SJSA1 (cell line): ENCODE results near the gene ZNF710. TPM values are rescaled to one million over a fixed set of nuclear protein-coding genes. Genes with fewer than 3 reads are reported as not detected.
"Not testable (repeated sequence)": the region's sequence is repeated elsewhere in the genome, so short reads cannot be mapped to it uniquely, and the experiment has no call there.

Experiments
- DNase-seq, 2 experiments: peaks; one replicate each; pipeline ENCODE4 v3.0.0-alpha.2; 2015 to 2020; ENCODE audit warnings: low spot score in 2 of 2, low read depth in 1 of 2
- H3K27ac ChIP-seq: fragments of 250-450 bp; sonication (Bioruptor Pico); 2 replicates; pipeline ENCODE4 v1.5.1; 2020; ENCODE audit warnings: mild to moderate bottlenecking, moderate library complexity
- H3K27me3 ChIP-seq: fragments of 250-450 bp; sonication (Bioruptor Pico); replicated peaks from 2 replicates; pipeline ENCODE4 v1.5.1; 2020; ENCODE audit warnings: mild to moderate bottlenecking, moderate library complexity
- H3K36me3 ChIP-seq: fragments of 250-450 bp; sonication (Bioruptor Pico); 2 replicates; pipeline ENCODE4 v1.5.1; 2020; ENCODE audit warnings: mild to moderate bottlenecking
- H3K4me1 ChIP-seq: fragments of 250-450 bp; sonication (Bioruptor Pico); replicated peaks from 2 replicates; pipeline ENCODE4 v1.6.1; 2021; ENCODE audit warnings: mild to moderate bottlenecking
- H3K4me3 ChIP-seq: fragments of 250-450 bp; sonication (Bioruptor Pico); 2 replicates; pipeline ENCODE4 v1.5.1; 2020; ENCODE audit warnings: mild to moderate bottlenecking
- H3K9me3 ChIP-seq: fragments of 250-450 bp; sonication (Bioruptor Pico); replicated peaks from 2 replicates; pipeline ENCODE4 v1.5.1; 2020; ENCODE audit warnings: mild to moderate bottlenecking
- total RNA-seq: library from RNA; depleted of rRNA; stranded (reverse); fragments of >200 nt; shearing (Covaris generic); gene quantifications from 2 replicates; pipeline ENCODE4 v1.2.3, GENCODE V29; 2014

ZNF710 gene
- total RNA-seq, 1 experiment from 2014 or later = 7.3 TPM

GRCh38 chr15:90067953-90068606 is 67.0 kb downstream of the ZNF710 start:
- no peaks in the 10 kb centered on the region; the same call in 1 of the 2 replicates for H3K36me3 ChIP-seq
- no peak overlapping the region for H3K4me3 ChIP-seq
- no peaks in the 10 kb centered on the region for H3K9me3 ChIP-seq
- no peaks in the 10 kb centered on the region for H3K4me1 ChIP-seq
- no peaks in the 10 kb centered on the region for H3K27me3 ChIP-seq
- no peak for DNase-seq
- H3K27ac ChIP-seq = no peak overlapping the region

DNA sequence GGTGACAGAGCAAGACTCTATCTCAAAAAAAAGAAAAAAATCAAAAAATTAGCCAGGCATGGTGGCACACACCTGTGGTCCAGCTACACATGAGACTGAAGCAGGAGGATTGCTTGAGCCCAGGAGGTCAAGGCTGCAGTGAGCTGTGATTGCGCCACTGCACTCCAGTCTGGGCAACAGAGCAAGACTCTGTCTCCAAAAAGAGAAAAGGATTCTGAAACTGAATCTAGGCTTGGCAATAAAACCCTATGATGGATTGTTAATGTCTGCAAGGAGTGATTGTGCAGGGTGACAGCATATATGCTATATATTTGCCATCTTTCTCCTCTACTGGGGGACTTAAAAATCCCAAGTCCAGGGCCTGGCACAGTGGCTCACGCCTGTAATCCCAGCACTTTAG is 69.5 kb downstream of the ZNF710 start:
- not testable (repeated sequence) for DNase-seq, H3K27ac ChIP-seq, H3K9me3 ChIP-seq, H3K27me3 ChIP-seq, H3K4me1 ChIP-seq, H3K4me3 ChIP-seq, H3K36me3 ChIP-seq

DNA sequence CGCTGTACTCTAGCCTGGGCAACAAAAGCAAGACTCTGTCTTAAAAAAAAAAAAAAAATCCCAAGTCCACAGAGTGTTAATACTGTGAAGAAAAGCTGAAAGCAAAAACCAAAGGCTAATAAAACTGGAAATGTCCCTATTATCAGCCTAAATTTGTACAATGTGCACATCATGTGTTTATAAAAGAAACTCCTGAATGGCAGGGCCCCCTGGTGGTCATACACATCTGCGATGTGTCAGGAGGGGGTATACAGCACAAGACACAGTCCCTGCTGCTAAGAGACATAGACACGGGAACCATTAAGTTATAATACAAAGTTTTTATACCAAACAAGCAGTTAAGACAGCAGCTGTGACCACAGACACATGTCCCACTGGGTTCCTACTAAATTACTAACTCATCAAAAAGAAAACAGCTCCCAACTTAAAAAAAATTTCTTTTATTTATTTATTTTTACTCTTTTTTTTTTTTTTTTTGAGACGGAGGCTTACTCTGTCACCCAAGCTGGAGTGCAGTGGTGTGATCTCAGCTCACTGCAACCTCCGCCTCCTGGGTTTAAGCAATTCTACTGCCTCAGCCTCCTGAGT is 70.2 kb downstream of the ZNF710 start:
- peak; percentile 63 to 79 for DNase-seq
- no peak overlapping the region for H3K27ac ChIP-seq

DNA sequence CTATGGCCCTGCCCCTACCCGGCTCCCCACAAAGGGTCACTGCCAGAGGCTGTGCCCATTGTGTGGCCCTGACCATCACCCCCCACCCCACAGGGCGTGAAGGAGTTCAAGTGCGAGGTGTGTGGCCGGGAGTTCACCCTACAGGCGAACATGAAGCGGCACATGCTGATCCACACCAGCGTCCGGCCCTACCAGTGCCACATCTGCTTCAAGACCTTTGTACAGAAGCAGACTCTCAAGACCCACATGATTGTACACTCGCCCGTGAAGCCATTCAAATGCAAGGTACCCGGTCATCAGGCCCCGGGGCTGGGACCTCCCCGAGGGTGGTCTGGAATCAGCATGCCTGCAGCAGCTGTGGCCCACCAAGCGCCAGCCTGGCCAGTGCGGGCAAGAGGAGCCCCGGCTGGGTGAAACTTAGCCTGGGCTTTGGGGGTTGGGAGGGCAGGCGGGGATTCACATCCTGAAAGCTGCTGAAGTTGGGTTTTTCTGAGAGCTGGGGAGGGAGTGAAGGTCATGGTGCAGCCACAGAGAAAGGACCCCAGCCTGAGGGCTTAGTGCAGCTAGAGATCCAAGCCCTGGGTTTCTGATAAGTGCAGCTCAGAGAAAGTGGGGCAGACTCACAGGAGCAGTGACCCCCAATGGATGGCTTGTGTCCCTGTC is 72.0 kb downstream of the ZNF710 start:
- H3K4me1 ChIP-seq = no peaks in the 10 kb centered on the region
- no peak overlapping the region for H3K4me3 ChIP-seq
- no peaks in the 10 kb centered on the region for H3K27me3 ChIP-seq
- no peak overlapping the region for H3K27ac ChIP-seq
- DNase-seq = no peak
- H3K9me3 ChIP-seq = no peaks in the 10 kb centered on the region
- peaks cover 6% of the 10 kb centered on the region for H3K36me3 ChIP-seq

More for the DNA sequence above, 70.2 kb downstream of the ZNF710 start:
- H3K9me3 ChIP-seq = no peaks in the 10 kb centered on the region
- H3K4me3 ChIP-seq = no peak overlapping the region
- H3K4me1 ChIP-seq = no peaks in the 10 kb centered on the region
- no peaks in the 10 kb centered on the region for H3K27me3 ChIP-seq
- peaks cover 5% of the 10 kb centered on the region for H3K36me3 ChIP-seq

DNA sequence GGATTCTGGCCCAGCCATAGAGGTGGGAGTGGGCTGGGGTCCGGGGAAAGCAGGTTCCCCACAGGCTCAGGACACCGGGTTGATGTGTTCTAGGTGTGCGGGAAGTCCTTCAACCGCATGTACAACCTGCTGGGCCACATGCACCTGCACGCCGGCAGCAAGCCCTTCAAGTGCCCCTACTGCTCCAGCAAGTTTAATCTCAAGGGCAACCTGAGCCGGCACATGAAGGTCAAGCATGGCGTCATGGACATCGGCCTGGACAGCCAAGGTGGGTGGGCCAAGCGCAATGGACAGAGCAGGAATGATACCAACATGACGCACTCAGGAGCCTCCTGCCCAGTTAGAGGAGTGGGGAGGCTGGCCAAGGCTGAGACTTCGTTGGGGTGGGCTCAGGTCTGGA is 72.9 kb downstream of the ZNF710 start:
- no peaks in the 10 kb centered on the region for H3K9me3 ChIP-seq
- H3K4me1 ChIP-seq = no peaks in the 10 kb centered on the region
- peaks cover 9% of the 10 kb centered on the region for H3K36me3 ChIP-seq
- H3K4me3 ChIP-seq = no peak overlapping the region
- DNase-seq = no peak
- no peaks in the 10 kb centered on the region for H3K27me3 ChIP-seq
- H3K27ac ChIP-seq = no peak overlapping the region

GRCh38 chr15:90074916-90075315 is 73.8 kb downstream of the ZNF710 start:
- no peaks in the 10 kb centered on the region for H3K4me1 ChIP-seq
- H3K27ac ChIP-seq = no peak overlapping the region
- no peaks in the 10 kb centered on the region for H3K27me3 ChIP-seq
- peaks cover 9% of the 10 kb centered on the region for H3K36me3 ChIP-seq
- no peak for DNase-seq
- H3K4me3 ChIP-seq = no peak overlapping the region
- H3K9me3 ChIP-seq = no peaks in the 10 kb centered on the region

DNA sequence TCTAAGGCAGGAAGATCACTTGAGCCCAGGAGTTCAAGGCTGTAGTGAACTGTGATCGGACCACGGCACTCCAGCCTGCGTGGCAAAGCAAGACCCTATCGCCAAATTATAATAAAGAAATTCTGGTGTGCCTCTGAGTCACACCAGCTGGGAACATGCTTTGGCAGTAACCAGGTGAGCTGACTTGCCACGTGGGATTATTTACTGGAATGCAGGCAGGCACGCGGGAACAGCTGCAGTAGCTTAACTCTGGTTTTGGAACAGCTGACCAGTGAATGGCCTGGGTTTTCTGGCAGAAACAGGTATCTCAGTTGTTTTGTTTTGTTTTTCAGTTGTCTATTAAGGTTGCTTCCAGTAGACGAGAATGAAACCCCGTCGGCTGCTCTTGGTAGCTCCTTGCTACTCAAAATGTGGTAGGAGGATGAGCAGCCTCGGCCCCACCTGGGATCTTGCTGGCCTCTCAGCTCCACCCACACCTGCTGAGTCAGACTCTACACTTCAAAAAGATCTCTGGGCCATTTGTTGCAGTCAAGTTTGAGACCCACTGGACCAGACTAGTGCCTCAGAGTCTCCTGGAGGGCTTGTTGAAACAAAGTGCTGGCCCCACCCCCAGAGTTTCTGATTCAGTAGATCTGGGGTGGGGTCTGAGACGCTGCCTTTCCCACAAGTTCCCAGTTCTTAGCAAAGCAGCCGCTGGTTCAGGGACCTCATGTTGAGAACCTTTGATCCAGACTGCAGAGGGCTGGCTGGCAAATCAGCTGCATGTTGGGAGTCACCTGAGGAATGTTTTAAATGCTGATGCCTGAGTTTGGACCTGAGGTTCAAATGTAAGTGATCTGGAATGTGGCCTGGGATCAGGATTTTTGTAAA is 74.5 kb downstream of the ZNF710 start:
- DNase-seq = no peak
- no peak overlapping the region for H3K27ac ChIP-seq
- H3K4me3 ChIP-seq = no peak overlapping the region
- H3K27me3 ChIP-seq = no peaks in the 10 kb centered on the region
- no peaks in the 10 kb centered on the region for H3K4me1 ChIP-seq
- H3K36me3 ChIP-seq = peaks cover 9% of the 10 kb centered on the region
- no peaks in the 10 kb centered on the region for H3K9me3 ChIP-seq

GRCh38 chr15:90076716-90077115 is 75.6 kb downstream of the ZNF710 start:
- Histone ChIP-seq H3K4me3 (no peak overlapping the region), H3K9me3 (no peaks in the 10 kb centered on the region), H3K36me3 (peaks cover 9% of the 10 kb centered on the region), H3K27ac (no peak overlapping the region), H3K4me1 (no peaks in the 10 kb centered on the region), H3K27me3 (no peaks in the 10 kb centered on the region)
- DNase-seq = no peak

DNA sequence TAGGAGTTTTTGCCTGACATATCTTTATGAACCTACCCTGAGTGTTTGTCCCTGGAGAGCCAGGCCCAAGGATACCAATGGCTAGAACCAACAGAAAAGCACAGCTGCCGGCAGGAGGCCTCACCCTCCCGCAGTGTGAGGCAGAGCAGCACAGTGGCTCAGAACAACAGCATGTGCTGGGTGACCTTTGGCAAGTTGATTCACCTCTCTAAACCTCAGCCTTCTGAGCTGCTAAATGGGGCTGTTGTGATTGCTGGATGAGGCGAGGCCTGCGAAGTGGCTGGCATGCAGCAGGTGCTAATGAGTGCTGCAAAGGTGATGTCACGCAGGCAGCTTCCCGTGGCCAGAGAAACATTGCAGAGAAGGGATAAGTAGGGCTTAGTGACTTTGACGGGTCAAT is 77.8 kb downstream of the ZNF710 start:
- Histone ChIP-seq H3K27me3 (no peaks in the 10 kb centered on the region), H3K4me3 (no peak overlapping the region), H3K27ac (no peak overlapping the region), H3K4me1 (no peaks in the 10 kb centered on the region), H3K36me3 (peaks cover 13% of the 10 kb centered on the region), H3K9me3 (no peaks in the 10 kb centered on the region)
- DNase-seq = no peak

DNA sequence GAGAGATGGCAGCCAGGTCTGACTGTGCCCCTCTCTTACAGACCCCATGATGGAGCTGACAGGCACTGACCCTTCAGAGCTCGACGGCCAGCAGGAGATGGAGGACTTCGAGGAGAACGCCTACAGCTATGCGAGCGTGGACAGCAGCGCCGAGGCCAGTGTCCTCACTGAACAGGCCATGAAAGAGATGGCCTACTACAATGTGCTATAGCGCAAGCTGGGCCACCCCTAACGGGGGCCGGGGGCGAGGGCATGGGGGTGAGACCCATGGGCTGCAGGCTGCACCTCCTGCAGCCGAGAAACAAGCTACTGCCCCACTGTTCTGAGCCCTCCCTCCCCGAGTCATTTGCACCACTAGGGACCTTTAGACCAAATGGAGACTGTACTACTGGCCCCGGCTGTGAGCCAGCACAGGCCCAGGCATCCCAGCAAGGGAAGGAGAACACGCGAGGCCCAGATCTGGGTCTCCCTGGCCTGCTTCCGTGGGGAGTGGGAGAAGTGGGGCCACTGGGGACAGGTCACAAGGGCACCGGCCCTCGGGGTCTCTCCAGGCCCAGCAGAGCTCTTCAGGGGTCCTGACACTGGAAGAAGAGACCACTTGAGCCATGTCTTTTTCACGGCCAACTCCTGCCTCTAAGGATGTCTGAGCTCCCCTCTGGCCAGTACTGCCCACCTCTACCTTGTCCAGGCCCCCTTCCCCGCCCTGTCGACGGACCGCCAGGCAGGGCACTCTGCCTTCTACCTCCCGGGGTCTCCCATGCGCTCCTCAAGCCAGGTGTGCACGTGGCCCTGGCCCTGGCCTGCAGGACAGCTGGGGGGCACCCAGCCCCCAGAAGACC is 78.7 kb downstream of the ZNF710 start:
- no peak for DNase-seq
- no peaks in the 10 kb centered on the region for H3K4me1 ChIP-seq
- H3K27ac ChIP-seq = no peak overlapping the region
- H3K36me3 ChIP-seq = peaks cover 19% of the 10 kb centered on the region
- no peaks in the 10 kb centered on the region for H3K9me3 ChIP-seq
- H3K4me3 ChIP-seq = no peak overlapping the region
- H3K27me3 ChIP-seq = no peaks in the 10 kb centered on the region

- peaks cover 20% of the 10 kb centered on the region for H3K36me3 ChIP-seq
- no peak overlapping the region for H3K27ac ChIP-seq
- DNase-seq = no peak
- H3K4me3 ChIP-seq = no peak overlapping the region
- no peaks in the 10 kb centered on the region for H3K27me3 ChIP-seq
- no peaks in the 10 kb centered on the region for H3K9me3 ChIP-seq
- H3K4me1 ChIP-seq = no peaks in the 10 kb centered on the region
Measured at GRCh38 chr15:90080458-90080755, 79.3 kb downstream of the ZNF710 start.

DNA sequence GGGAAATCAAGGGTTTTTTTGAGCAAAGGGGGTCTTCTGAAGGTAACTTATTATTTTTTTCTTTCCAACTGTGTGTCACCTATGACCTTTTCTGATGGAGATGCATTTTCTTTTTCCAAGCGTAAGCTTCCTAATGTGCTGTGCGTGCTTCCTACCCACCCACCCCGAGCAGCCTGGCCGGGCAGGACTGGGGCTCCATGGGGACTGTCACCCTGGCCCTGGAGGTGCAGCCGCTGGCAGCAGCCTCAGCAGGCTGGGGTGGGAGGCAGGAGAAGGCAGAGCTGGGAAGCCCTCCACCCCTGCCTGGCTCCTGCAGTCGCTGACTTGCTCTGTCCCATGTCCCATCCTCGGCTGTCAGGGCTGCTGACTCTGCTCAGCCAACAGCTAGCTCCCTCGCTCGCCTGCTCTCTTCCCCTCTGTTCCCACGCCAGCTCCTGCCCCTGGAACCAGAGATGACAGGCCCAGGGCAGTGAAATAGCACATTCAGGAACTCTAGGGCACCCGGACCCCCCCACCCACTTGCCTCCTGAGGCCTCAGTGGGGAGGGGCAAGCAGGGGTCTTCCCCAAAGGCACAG is 79.8 kb downstream of the ZNF710 start:
- H3K27ac ChIP-seq = no peak overlapping the region
- H3K4me1 ChIP-seq = no peaks in the 10 kb centered on the region
- no peaks in the 10 kb centered on the region for H3K27me3 ChIP-seq
- H3K9me3 ChIP-seq = no peaks in the 10 kb centered on the region
- no peak for DNase-seq
- no peak overlapping the region for H3K4me3 ChIP-seq
- peaks cover 15% of the 10 kb centered on the region for H3K36me3 ChIP-seq

DNA sequence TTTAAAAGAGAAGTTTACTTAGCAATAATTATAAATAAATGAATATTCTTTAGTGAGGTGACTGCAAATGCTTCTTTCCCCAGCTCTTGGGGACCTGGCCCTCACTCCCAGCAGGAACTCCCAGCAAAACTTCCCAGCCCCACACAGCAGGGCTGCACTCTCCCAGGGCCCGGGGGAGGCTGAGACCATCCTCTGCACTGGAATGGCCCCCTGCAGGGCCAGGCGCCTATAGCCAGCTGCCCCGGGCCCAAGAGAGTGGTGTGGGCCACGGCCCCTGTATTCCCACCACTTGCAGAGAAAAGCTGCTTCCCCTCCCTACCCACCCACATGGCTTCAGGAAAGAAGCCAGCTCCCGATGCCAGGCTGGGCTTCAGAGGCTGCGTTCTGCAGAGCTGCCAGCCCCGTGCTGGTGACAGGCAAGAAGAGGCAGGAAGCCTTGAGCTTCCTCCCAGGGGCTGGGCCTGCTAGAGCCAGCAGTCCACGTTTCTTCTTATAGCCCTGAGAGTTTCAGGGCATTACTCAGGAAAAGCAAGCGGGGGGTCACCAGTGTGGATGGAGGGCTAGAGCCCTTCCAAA is 81.1 kb downstream of the ZNF710 start:
- DNase-seq = no peak
- no peak overlapping the region for H3K27ac ChIP-seq
- H3K27me3 ChIP-seq = no peaks in the 10 kb centered on the region
- no peak overlapping the region for H3K4me3 ChIP-seq
- peaks cover 18% of the 10 kb centered on the region for H3K36me3 ChIP-seq
- H3K9me3 ChIP-seq = no peaks in the 10 kb centered on the region
- no peaks in the 10 kb centered on the region for H3K4me1 ChIP-seq
